IPS DF 19.7 (cell line): Measurements from ENCODE around the gene ACAD10.
A peak's percentile ranks its signal among the peaks of the same experiment; 100 is the strongest.
"Not testable (repeated sequence)": the region's sequence is repeated elsewhere in the genome, so short reads cannot be mapped to it uniquely, and the experiment has no call there.

ENCODE experiments used
- DNase-seq: peaks from one replicate; pipeline ENCODE4 v3.0.0-alpha.2; 2013; ENCODE audit warnings: low read depth, low spot score

Gene ACAD10

DNA sequence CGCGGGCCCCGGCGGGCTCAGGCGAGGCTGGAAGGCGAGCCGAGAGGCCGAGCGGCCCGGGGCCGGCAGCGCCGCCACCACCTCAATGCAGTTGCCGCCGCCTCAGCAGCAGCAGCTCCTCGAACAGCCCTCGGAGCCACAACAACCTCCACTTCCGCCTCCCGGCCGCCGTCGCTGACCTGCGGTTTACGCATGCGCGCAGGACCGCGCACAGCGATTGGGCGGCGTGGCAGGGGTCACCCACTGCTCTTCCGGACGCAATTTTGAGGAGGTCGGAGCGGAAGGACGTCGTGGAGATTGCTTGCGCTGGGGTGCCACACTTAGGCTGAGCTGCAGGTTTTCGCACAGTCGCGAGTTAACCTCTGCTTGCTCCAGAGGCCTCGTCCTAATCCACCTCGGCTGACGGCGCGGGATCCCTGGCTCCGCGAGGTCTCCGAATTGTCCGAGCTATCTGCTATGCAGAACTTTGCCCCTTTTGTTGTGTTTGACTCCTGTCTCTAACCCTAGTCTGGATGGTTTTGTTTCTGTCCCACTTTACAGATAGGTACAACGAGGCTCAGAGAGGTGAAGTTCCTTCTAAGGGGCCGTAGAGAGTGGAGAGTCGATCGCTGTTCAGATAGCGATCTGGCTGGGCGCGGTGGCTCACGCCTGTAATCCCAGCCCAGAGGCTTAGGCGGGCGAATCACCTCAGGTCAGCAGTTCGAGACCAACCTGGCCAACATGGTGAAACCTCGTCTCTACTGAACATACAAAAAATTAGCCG, at the start of gene ACAD10, which contains the start of gene BRAP:
ACAD10 (plus strand) TSS at position 243 of the 763 bp plus-strand sequence. CDS start 6,657 bp downstream, outside the sequence.
BRAP (minus strand) TSS at position 146 of the 763 bp plus-strand sequence. CDS start 164 bp downstream, outside the sequence.
- DNase-seq: peak; percentile 78

- DNase-seq: peak; percentile 38
Measured at GRCh38 chr12:111636209-111636945, 49.5 kb upstream of the ACAD10 start.

DNA sequence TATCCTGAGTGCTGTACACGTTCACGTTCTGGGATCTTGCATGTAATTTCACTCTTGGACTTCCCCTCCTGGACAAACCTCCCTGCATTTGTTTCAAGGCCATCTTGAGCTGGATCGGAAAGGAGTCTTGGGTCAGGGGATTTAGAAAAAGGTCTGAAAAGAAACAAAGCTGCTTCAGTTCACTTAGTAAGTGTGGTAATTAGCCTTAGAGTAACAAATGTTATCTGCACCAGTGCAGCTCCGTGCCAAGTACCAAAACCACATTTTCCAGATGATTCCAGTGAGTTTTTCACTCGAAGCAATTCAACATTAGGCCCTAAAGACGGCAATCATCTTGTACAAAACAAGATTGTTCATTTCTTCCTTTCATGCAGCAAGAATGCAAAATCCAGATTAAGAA, 47.3 kb upstream of the ACAD10 start:
- no peak for DNase-seq

DNA sequence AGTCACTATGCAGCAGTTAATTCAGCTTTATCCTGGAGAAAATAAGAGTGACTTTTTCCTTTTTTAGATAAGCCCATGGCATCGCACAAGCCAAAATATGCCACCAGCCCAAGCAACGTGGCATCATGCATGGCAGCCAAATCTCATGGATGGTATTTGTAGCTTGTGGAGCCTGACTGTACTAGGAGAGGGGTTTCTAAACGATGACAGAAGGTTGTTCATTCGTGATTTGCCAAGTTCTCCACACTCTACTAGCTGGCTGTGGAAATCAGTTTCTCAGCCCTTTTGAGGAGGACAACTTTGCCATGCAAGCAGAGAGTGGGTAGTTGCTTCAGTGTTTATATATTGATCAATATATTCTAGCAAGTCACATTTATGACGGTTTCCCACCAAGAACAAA, 45.3 kb upstream of the ACAD10 start:
- DNase-seq: no peak

GRCh38 chr12:111642681-111643426, 43.0 kb upstream of the ACAD10 start:
- no peak for DNase-seq

GRCh38 chr12:111643427-111643826, 42.4 kb upstream of the ACAD10 start:
- no peak for DNase-seq

DNA sequence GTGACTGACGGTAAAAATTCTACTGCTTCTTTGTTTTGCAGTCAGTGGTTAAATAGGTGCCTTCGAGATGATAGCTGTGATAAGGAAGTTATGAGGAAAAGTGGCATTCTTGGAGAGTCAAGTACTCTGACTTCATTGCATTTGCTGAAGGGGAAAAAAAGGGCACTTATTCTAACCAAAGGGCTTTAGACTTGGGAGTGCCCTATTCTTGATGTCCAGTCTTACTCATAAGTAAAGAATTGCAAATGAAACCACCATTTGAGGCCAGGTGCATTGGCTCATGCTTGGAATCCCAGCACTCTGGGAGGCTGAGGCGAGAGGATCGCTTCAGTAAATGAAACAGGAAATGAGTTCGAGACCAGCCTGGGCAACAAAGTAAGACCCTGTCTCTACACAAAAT, 40.4 kb upstream of the ACAD10 start:
- no peak for DNase-seq

DNA sequence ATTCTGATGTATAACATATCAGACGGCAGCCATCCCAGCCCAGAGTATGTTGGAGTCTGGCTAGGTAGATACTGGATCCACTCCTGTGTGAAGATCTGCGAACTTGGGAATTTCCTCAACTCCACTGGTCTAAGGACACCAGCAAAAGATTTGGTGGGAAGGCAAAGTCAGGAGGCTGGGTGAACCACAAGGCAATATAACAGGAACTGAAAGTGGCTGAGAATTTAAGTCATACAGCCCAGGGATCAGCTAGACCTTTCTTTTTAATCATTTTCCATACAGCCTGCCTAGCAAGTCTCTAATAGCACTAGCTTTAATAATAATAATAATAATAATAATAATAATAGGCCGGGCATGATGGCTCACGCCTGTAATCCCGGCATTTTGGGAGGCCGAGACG, 34.9 kb upstream of the ACAD10 start:
- DNase-seq: no peak

DNA sequence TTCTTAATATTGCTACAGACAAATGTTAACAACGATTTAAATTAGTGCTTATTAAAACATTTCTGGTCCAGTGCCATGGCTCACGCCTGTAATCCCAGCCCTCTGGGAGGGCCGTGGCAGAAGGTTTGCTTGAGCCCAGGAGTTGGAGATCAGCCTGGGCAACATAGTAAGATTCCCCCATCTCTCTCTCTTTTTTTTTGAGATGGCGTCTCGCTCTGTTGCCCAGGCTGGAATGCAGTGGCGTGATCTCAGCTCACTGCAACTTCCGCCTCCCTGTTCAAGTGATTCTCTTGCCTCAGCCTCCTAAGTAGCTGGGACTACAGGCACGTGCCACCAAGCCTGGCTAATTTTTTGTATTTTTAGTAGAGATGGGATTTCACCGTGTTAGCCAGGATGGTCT, 33.3 kb upstream of the ACAD10 start:
- DNase-seq: not testable (repeated sequence)

- no peak for DNase-seq
Measured at GRCh38 chr12:111653596-111653995, 32.3 kb upstream of the ACAD10 start.

- no peak for DNase-seq
Measured at GRCh38 chr12:111655356-111655755, 30.5 kb upstream of the ACAD10 start.

GRCh38 chr12:111656016-111656415, 29.8 kb upstream of the ACAD10 start:
- no peak for DNase-seq

- no peak for DNase-seq
Measured at GRCh38 chr12:111664499-111664898, 21.4 kb upstream of the ACAD10 start.

DNA sequence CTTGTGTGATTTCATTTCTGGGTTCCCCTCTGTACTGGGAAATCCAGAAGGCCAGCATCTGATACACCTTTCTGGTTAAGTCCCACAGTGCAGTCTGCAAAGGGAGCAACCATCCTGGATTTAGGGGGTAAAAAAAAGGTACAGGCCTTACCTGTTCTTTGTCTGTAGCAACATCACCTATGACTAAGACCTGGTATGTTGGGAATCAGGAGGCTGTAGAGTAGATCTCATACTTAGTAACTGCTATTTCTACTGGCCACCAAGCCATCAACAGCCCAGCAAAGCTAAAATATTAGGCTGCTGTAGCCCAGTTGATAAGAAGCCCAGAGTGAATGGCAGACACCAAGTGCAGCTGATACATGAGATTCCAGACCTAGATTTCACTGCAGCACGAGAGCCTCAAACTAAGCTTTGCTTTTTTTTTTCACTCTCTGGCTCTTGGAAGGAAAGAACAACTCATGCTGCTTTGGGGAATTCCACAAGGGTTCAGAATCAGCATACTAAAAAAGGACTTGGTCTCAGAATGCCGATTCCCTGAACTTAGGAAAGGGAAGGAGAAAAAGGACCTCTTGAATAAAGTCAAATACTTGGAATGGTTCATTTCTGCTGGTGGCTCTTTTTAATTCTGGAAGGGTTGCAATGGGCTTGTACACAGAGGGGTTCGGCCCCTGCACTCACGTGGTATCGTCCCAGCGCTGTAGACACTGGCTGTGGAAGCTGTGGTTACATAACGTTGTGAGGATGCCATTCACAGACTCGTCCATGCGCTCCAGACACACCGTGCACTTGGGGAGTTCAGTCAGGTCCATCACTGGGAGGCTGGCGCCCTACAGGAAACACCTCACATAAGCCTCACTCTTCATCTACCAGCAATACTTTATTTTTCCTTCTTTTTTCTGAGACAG, 20.6 kb upstream of the ACAD10 start:
- no peak for DNase-seq

DNA sequence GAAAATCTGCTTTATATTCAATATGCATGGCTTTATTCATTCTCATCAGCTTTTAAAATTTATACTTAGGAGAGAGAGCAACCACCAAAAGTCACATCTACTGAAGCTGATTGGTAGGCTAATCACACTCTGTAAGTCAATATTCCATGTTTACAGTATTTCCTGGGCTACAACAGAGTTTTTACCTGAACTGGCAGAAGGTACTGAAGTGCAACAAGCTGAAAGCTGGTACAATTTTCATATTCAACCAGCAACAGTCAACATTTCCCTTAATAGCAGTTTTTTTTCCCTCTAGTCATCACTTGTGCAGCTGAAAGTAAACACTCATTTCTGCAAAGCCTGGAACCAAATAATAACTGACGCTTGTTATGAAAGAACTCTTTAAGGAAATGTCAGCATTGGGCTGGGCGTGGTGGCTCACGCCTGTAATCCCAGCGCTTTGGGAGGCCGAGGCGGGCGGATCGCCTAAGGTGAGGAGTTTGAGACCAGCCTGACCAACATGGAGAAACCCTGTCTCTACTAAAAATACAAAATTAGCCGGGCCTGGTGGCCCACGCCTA, 13.0 kb upstream of the ACAD10 start:
- no peak for DNase-seq

DNA sequence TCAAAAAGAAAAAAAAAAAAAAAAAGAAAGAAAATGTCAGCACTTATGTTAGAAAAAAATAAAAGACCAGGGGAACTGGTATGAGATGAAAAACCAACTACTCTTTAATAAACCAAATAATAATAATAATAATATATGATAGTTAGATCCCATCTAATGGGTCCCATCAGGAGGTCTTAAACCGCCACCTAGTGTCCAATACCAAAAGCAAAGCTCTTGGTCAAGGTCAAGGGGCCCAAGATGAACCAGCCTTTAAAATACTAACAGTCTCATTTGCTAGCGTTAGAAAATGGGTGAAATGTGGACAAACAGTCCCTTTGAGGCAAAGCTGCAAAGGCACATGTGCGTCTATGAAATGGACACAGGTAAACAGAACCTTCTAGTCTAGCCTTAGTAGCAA, 12.3 kb upstream of the ACAD10 start:
- DNase-seq: no peak

GRCh38 chr12:111677186-111677585, 8.7 kb upstream of the ACAD10 start:
- DNase-seq: no peak

- not testable (repeated sequence) for DNase-seq
Measured at GRCh38 chr12:111684485-111685198, 1.2 kb upstream of the ACAD10 start.

DNA sequence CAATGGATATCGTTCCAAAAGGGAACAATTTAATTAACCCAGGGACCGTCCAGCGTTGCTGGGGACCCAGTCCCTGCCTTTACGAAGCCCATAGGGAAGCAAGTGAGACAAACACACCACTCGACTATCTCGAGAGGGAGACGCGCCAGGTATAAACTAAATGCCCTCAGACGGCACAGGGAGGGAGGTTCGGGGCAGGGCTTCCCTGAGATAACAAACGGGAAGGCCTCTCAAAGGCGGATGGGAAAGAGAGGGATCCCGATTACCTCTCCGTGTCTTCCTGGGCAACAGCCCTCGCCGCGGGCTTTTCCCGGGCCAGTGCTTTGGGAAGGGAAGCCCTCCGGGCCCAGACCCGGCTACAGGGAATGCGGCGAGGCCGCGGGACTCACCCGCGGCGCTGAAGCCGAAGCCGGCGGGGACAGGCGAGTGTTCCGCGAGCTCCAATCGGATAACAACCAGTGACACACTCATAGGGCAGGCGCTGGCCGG, 487 bp upstream of the ACAD10 start:
- DNase-seq: no peak

GRCh38 chr12:111686574-111687105, 787 bp downstream of the ACAD10 start:
- no peak for DNase-seq
